HepG2 (cell line): ENCODE results near the gene DPP8.

Source experiments
- BHLHE40 ChIP-seq: IDR thresholded peaks from 2 replicates; pipeline ENCODE4 v1.6.1; 2011; ENCODE audit warnings: low read length, improper control_type of control experiment
- ELF1 ChIP-seq: sonication (generic); formaldehyde crosslinking; IDR thresholded peaks from 2 replicates; pipeline ENCODE4 v1.4.0; 2020; ENCODE audit warnings: missing genetic modification reagents
- ESRRA ChIP-seq: sonication (generic); formaldehyde crosslinking; IDR thresholded peaks from 2 replicates; pipeline ENCODE4 v1.5.1; 2020; ENCODE audit warnings: mild to moderate bottlenecking, low read depth, missing genetic modification reagents
- HNF4G ChIP-seq, 2 experiments: sonication (generic) in 1 of 2; formaldehyde crosslinking in 1 of 2; IDR thresholded peaks; 2 replicates each; pipeline versions ENCODE4 v1.4.0 to v1.6.1; 2011 to 2020; ENCODE audit warnings: borderline replicate concordance in 2 of 2, low read depth in 2 of 2, mild to moderate bottlenecking in 2 of 2, low read length in 1 of 2, missing genetic modification reagents in 1 of 2, moderate library complexity in 1 of 2
- JUND ChIP-seq: sonication (generic); formaldehyde crosslinking; IDR thresholded peaks from 2 replicates; pipeline ENCODE4 v1.8.0; 2022; ENCODE audit warnings: mild to moderate bottlenecking, missing genetic modification reagents
- KDM1A ChIP-seq: IDR thresholded peaks from 2 replicates; pipeline ENCODE4 v1.6.1; 2016; ENCODE audit warnings: missing compliant biosample characterization
- ZFP1 ChIP-seq: IDR thresholded peaks from 2 replicates; pipeline ENCODE4 v1.6.1; 2016
- ZNF850 ChIP-seq: sonication (generic); formaldehyde crosslinking; conservative IDR thresholded peaks from 2 replicates; pipeline ENCODE4 v1.9.0; 2021; ENCODE audit warnings: mild to moderate bottlenecking, missing genetic modification reagents
- ZZZ3 ChIP-seq: sonication (generic); formaldehyde crosslinking; IDR thresholded peaks from 2 replicates; pipeline ENCODE4 v1.4.0; 2020; ENCODE audit warnings: missing genetic modification reagents, mild to moderate bottlenecking, borderline replicate concordance
- TF ChIP-seq, protein P1 (sequence below): fragments of 450-650 bp; IDR thresholded peaks from 2 replicates; pipeline ENCODE4 v1.6.1; 2017; ENCODE audit warnings: mild to moderate bottlenecking
- TF ChIP-seq, protein P2 (sequence below): sonication (generic); formaldehyde crosslinking; IDR thresholded peaks from 2 replicates; pipeline ENCODE4 v1.5.0; 2020; ENCODE audit warnings: mild to moderate bottlenecking, missing genetic modification reagents, moderate library complexity
- TF ChIP-seq, protein P3 (sequence below): sonication (generic); formaldehyde crosslinking; IDR thresholded peaks from 2 replicates; pipeline ENCODE4 v1.4.0; 2020; ENCODE audit warnings: mild to moderate bottlenecking, missing genetic modification reagents
- TF ChIP-seq, protein P4 (sequence below): sonication (generic); formaldehyde crosslinking; IDR thresholded peaks from 2 replicates; pipeline ENCODE4 v1.4.0; 2020; ENCODE audit warnings: missing genetic modification reagents

DNA sequence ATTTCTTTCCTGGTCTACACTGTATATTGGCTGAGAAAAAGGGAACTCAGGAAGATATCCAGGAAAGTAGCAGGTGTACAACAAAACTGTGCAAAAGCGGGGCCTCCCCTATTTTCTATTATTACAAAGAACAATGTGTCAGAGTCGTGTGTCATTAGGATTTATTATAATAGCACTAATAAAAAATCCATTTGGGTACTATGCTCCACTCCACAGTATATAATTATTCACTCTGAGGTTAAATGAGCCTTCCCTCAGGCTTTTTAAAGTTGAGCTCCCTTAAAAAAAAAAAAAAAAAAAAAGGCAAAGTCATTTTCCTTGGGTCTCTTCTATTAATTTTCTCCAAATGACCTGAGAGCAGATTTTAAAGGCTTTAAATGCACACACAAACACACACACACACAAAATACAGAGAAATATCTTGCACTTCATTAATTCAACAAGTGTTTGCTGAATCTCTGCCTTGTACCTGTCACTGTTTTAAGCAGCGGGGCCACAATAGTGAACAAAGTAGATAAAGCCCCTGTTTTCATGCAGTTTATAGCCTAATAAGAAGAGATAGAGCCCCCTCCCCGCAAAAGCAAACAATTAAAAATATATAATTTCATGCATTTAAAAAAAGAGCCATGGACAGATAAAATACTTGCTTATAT, 1.3 kb upstream of the DPP8 start:
- TF ChIP-seq, protein P1, sequence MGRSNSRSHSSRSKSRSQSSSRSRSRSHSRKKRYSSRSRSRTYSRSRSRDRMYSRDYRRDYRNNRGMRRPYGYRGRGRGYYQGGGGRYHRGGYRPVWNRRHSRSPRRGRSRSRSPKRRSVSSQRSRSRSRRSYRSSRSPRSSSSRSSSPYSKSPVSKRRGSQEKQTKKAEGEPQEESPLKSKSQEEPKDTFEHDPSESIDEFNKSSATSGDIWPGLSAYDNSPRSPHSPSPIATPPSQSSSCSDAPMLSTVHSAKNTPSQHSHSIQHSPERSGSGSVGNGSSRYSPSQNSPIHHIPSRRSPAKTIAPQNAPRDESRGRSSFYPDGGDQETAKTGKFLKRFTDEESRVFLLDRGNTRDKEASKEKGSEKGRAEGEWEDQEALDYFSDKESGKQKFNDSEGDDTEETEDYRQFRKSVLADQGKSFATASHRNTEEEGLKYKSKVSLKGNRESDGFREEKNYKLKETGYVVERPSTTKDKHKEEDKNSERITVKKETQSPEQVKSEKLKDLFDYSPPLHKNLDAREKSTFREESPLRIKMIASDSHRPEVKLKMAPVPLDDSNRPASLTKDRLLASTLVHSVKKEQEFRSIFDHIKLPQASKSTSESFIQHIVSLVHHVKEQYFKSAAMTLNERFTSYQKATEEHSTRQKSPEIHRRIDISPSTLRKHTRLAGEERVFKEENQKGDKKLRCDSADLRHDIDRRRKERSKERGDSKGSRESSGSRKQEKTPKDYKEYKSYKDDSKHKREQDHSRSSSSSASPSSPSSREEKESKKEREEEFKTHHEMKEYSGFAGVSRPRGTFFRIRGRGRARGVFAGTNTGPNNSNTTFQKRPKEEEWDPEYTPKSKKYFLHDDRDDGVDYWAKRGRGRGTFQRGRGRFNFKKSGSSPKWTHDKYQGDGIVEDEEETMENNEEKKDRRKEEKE: no peak
- TF ChIP-seq KDM1A (no peak), HNF4G (IDR thresholded peaks at IDR 0.05; ENCODE audit: borderline replicate concordance, low read depth, low read length) (no peak), HNF4G (CRISPR knock-in tag; IDR thresholded peaks at IDR 0.05; ENCODE audit: borderline replicate concordance, low read depth) (no peak), JUND (CRISPR knock-in tag) (no peak), ELF1 (CRISPR knock-in tag) (no peak), ZFP1 (CRISPR knock-in tag) (no peak), ESRRA (CRISPR knock-in tag) (no peak), BHLHE40 (no peak), ZNF850 (no peak), ZZZ3 (no peak)
- TF ChIP-seq, protein P2, sequence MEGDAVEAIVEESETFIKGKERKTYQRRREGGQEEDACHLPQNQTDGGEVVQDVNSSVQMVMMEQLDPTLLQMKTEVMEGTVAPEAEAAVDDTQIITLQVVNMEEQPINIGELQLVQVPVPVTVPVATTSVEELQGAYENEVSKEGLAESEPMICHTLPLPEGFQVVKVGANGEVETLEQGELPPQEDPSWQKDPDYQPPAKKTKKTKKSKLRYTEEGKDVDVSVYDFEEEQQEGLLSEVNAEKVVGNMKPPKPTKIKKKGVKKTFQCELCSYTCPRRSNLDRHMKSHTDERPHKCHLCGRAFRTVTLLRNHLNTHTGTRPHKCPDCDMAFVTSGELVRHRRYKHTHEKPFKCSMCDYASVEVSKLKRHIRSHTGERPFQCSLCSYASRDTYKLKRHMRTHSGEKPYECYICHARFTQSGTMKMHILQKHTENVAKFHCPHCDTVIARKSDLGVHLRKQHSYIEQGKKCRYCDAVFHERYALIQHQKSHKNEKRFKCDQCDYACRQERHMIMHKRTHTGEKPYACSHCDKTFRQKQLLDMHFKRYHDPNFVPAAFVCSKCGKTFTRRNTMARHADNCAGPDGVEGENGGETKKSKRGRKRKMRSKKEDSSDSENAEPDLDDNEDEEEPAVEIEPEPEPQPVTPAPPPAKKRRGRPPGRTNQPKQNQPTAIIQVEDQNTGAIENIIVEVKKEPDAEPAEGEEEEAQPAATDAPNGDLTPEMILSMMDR: no peak
- TF ChIP-seq, protein P3, sequence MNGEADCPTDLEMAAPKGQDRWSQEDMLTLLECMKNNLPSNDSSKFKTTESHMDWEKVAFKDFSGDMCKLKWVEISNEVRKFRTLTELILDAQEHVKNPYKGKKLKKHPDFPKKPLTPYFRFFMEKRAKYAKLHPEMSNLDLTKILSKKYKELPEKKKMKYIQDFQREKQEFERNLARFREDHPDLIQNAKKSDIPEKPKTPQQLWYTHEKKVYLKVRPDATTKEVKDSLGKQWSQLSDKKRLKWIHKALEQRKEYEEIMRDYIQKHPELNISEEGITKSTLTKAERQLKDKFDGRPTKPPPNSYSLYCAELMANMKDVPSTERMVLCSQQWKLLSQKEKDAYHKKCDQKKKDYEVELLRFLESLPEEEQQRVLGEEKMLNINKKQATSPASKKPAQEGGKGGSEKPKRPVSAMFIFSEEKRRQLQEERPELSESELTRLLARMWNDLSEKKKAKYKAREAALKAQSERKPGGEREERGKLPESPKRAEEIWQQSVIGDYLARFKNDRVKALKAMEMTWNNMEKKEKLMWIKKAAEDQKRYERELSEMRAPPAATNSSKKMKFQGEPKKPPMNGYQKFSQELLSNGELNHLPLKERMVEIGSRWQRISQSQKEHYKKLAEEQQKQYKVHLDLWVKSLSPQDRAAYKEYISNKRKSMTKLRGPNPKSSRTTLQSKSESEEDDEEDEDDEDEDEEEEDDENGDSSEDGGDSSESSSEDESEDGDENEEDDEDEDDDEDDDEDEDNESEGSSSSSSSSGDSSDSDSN (CRISPR knock-in tag): no peak
- TF ChIP-seq, protein P4, sequence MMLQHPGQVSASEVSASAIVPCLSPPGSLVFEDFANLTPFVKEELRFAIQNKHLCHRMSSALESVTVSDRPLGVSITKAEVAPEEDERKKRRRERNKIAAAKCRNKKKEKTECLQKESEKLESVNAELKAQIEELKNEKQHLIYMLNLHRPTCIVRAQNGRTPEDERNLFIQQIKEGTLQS (CRISPR knock-in tag): no peak
